Measurements from ENCODE around the gene H3-3A. TPM values are rescaled to one million over a fixed set of nuclear protein-coding genes. Genes with fewer than 3 reads are reported as not detected.

H3-3A gene
- total and polyA plus RNA-seq, 10 of the 15 experiments (the other 5 are each of a cell fraction or from before 2014, with no cell fraction given), result 215 to 486 (median 393) TPM

GRCh38 chr1:226063977-226064815, 1.7 kb downstream of the H3-3A start:
- POLR2A ChIA-PET, result interaction anchor here (1.0 to 4.1 kb wide), 18 partner anchors 9 to 131 kb away, joined by 3 to 74 read pairs (median 6); partner anchors contain the start of gene SDE2
- no TSS peak for BruUV-seq (replicated peaks)
- Histone ChIP-seq H3K9me3 (replicated peaks; ENCODE audit: control insufficient read depth, insufficient read depth, low read length) (no peaks in the 10 kb centered on the region), H3K4me3 (peak overlapping the region; percentile 87), H3K9ac (ENCODE audit: control insufficient read depth, insufficient read depth, low read length) (peak overlapping the region; percentile 99), H3K4me2 (ENCODE audit: control insufficient read depth, insufficient read depth) (peak overlapping the region; percentile 68), H3K36me3 (ENCODE audit: control insufficient read depth in 2 of 2, insufficient read depth in 2 of 2, low read length in 1 of 2) (peaks cover 6 to 35% of the 10 kb centered on the region in 2 experiments), H3K27me3 (replicated peaks in 1 of 2; ENCODE audit: control insufficient read depth in 2 of 2, insufficient read depth in 2 of 2, low read length in 1 of 2) (no peaks in the 10 kb centered on the region), H4K20me1 (ENCODE audit: control insufficient read depth, insufficient read depth) (peaks cover 19% of the 10 kb centered on the region), H3K4me1 (ENCODE audit: control insufficient read depth, insufficient read depth, low read length) (peaks cover 11% of the 10 kb centered on the region), H3K79me2 (ENCODE audit: control insufficient read depth, insufficient read depth, low read length) (peaks cover 67% of the 10 kb centered on the region), H2AFZ (ENCODE audit: control insufficient read depth, low read depth, low read length) (no peak overlapping the region), H3K27ac (ENCODE audit: control insufficient read depth, insufficient read depth) (peak overlapping the region; percentile 97)
- SMC1A ChIA-PET (ENCODE audit: uncharacterized antibody, unreplicated experiment), result interaction anchor here (0.6 to 4.9 kb wide), 37 partner anchors 10 to 1012 kb away, joined by 3 to 65 read pairs (median 6); partner anchors contain the start of gene SDE2
- DNase-seq (ENCODE audit: low read depth, low spot score) (no peak), FAIRE-seq (no peak), ATAC-seq (peak; percentile 24)
- 2% methylated on average over 17 of the region's 17 CpGs for WGBS (ENCODE audit: insufficient coverage, insufficient replicate concordance, low lambda C conversion rate, missing lambda C conversion rate)
- RAD21 ChIA-PET (ENCODE audit: unreplicated experiment), result interaction anchor here (0.5 to 3.1 kb wide), 44 partner anchors 9 to 875 kb away, joined by 3 to 58 read pairs (median 4); partner anchors contain the start of genes LIN9, PARP1, PYCR2 and SDE2
- CTCF ChIA-PET, result interaction anchor here (0.5 to 3.7 kb wide), 68 partner anchors 8 to 639 kb away, joined by 3 to 198 read pairs (median 5); partner anchors contain the start of genes SDE2 and SRP9
- in situ Hi-C loops (cut with MboI) (no loop called here), intact Hi-C loops (cut with micrococcal nuclease; ENCODE audit: unreplicated experiment) (loop anchor here (1.0 to 5.0 kb wide), 6 partner anchors 47 to 589 kb away; partner anchors contain the start of gene PARP1)
- TF ChIP-seq, protein P1, sequence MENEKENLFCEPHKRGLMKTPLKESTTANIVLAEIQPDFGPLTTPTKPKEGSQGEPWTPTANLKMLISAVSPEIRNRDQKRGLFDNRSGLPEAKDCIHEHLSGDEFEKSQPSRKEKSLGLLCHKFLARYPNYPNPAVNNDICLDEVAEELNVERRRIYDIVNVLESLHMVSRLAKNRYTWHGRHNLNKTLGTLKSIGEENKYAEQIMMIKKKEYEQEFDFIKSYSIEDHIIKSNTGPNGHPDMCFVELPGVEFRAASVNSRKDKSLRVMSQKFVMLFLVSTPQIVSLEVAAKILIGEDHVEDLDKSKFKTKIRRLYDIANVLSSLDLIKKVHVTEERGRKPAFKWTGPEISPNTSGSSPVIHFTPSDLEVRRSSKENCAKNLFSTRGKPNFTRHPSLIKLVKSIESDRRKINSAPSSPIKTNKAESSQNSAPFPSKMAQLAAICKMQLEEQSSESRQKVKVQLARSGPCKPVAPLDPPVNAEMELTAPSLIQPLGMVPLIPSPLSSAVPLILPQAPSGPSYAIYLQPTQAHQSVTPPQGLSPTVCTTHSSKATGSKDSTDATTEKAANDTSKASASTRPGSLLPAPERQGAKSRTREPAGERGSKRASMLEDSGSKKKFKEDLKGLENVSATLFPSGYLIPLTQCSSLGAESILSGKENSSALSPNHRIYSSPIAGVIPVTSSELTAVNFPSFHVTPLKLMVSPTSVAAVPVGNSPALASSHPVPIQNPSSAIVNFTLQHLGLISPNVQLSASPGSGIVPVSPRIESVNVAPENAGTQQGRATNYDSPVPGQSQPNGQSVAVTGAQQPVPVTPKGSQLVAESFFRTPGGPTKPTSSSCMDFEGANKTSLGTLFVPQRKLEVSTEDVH (IDR thresholded peaks at IDR 0.05; ENCODE audit: low read depth, partially characterized antibody), result no peak
- TF ChIP-seq FOXM1 (IDR thresholded peaks at IDR 0.05; ENCODE audit: low read depth, low read length), result peak; percentile 94
- TF ChIP-seq ZNF207 (IDR thresholded peaks at IDR 0.05; ENCODE audit: borderline replicate concordance), result no peak
- TF ChIP-seq SMARCA5 (IDR thresholded peaks at IDR 0.05), result peak; percentile 87; the same call in 1 of the 2 replicates
- TF ChIP-seq KDM1A (IDR thresholded peaks at IDR 0.05; ENCODE audit: borderline replicate concordance), result no peak
- no peak for TF ChIP-seq NR2C2 (IDR thresholded peaks at IDR 0.05; ENCODE audit: borderline replicate concordance, control insufficient read depth, insufficient read length, low read depth)
- TF ChIP-seq EED (IDR thresholded peaks at IDR 0.05; ENCODE audit: low read depth), result no peak
- TF ChIP-seq STAT3 (IDR thresholded peaks at IDR 0.05; ENCODE audit: low read depth, low read length), result no peak
- no peak for TF ChIP-seq ZBTB33 (IDR thresholded peaks at IDR 0.05)
- TF ChIP-seq JUNB (IDR thresholded peaks at IDR 0.05), result no peak
- peak; percentile 36 to 63 (median 45) for TF ChIP-seq CTCF (IDR thresholded peaks at IDR 0.05 in 2 of 3, conservative IDR thresholded peaks at IDR 0.05 in 1 of 3; ENCODE audit: control insufficient read depth in 2 of 3, extremely low read depth in 1 of 3, insufficient read depth in 1 of 3, low read depth in 3 of 3, low read length in 3 of 3)
- no peak for TF ChIP-seq EZH2 (IDR thresholded peaks at IDR 0.05; ENCODE audit: borderline replicate concordance, control insufficient read depth, low read depth, low read length)

Data from GM12878 (cell line).